Measurements from ENCODE around the gene KCNT2. TPM values are rescaled to one million over a fixed set of nuclear protein-coding genes. Genes with fewer than 3 reads are reported as not detected.

KCNT2 gene
- total and polyA plus RNA-seq, 2 of the 8 experiments (the other 6 are each of a cell fraction or from before 2014, with no cell fraction given), result 2.3 to 10.2 TPM

GRCh38 chr1:196255762-196256161 is 352.5 kb downstream of the KCNT2 start (continued):
- no peak for TF ChIP-seq SIN3A (conservative IDR thresholded peaks at IDR 0.05 in 1 of 2, IDR thresholded peaks at IDR 0.05 in 1 of 2; ENCODE audit: low read depth in 1 of 2, low read length in 2 of 2)
- TF ChIP-seq GTF2F1 (IDR thresholded peaks at IDR 0.05; ENCODE audit: borderline replicate concordance, low read depth, low read length), result no peak
- no peak for TF ChIP-seq JUND (IDR thresholded peaks at IDR 0.05; ENCODE audit: low read length)
- no peak for TF ChIP-seq POU5F1 (IDR thresholded peaks at IDR 0.05; ENCODE audit: low read depth, low read length)
- TF ChIP-seq MAFK (IDR thresholded peaks at IDR 0.05; ENCODE audit: low read depth, low read length), result no peak
- no peak for TF ChIP-seq CBX5 (IDR thresholded peaks at IDR 0.05; ENCODE audit: low read depth, low read length)
- no peak for TF ChIP-seq YY1 (IDR thresholded peaks at IDR 0.05; ENCODE audit: low read depth, low read length)
- no peak for TF ChIP-seq CHD7 (IDR thresholded peaks at IDR 0.05; ENCODE audit: insufficient replicate concordance, low read length)

Data from H1 (cell line).